Hindlimb muscle (tissue), 1 donor: ENCODE data around the gene ZNF236. TPM values are rescaled to one million over a fixed set of nuclear protein-coding genes. Genes with fewer than 3 reads are reported as not detected.
"Not testable (repeated sequence)": the region's sequence is repeated elsewhere in the genome, so short reads cannot be mapped to it uniquely, and the experiment has no call there.

Experiments used
- DNase-seq: peaks from one replicate; pipeline ENCODE4 v3.0.0-alpha.2; 2013
- polyA plus RNA-seq: library from polyadenylated mRNA; unstranded; fragments of 120-200 nt; gene quantifications from one replicate; pipeline ENCODE4 v1.2.1, GENCODE V29; 2013; ENCODE audit not compliant: insufficient read length

The ZNF236 gene
- polyA plus RNA-seq, 1 donor: 6.4 TPM

GRCh38 chr18:76977108-76977621, 154.8 kb downstream of the ZNF236 start:
- no peak for DNase-seq

GRCh38 chr18:76977684-76978232, 155.4 kb downstream of the ZNF236 start:
- DNase-seq: no peak

- DNase-seq: no peak
These were observed 156.3 kb downstream of the ZNF236 start for GRCh38 chr18:76978616-76979015.

- DNase-seq: no peak
These were observed 156.9 kb downstream of the ZNF236 start for GRCh38 chr18:76979111-76979751.

- no peak for DNase-seq
These were observed 157.5 kb downstream of the ZNF236 start for GRCh38 chr18:76979906-76980305.

GRCh38 chr18:76980663-76981395, 158.5 kb downstream of the ZNF236 start:
- no peak for DNase-seq

GRCh38 chr18:76981396-76981968, 159.1 kb downstream of the ZNF236 start:
- DNase-seq: no peak

- DNase-seq: no peak
These were observed 159.7 kb downstream of the ZNF236 start for GRCh38 chr18:76982038-76982437.

- peak; percentile 72 for DNase-seq
These were observed 160.7 kb downstream of the ZNF236 start for GRCh38 chr18:76982841-76983583.

GRCh38 chr18:76983613-76984051, 161.3 kb downstream of the ZNF236 start:
- no peak for DNase-seq

- no peak for DNase-seq
These were observed 162.1 kb downstream of the ZNF236 start for GRCh38 chr18:76984193-76985155.

- DNase-seq: no peak
These were observed 163.0 kb downstream of the ZNF236 start for GRCh38 chr18:76985156-76985950.

GRCh38 chr18:76985951-76986236, 163.5 kb downstream of the ZNF236 start:
- DNase-seq: no peak

- DNase-seq: no peak
These were observed 164.0 kb downstream of the ZNF236 start for GRCh38 chr18:76986406-76986805.

- DNase-seq: peak; percentile 36
These were observed 165.9 kb downstream of the ZNF236 start for GRCh38 chr18:76988031-76988826.

GRCh38 chr18:76988827-76989646, 166.7 kb downstream of the ZNF236 start:
- no peak for DNase-seq

GRCh38 chr18:76989647-76990190, 167.4 kb downstream of the ZNF236 start:
- DNase-seq: no peak

- DNase-seq: not testable (repeated sequence)
These were observed 168.1 kb downstream of the ZNF236 start for GRCh38 chr18:76990343-76991020.
